Stimulated activated naive CD4-positive, alpha-beta T cell treated with Interleukin-2 at 50 U/mL for 16 hours (primary cell): ENCODE results near the gene PICALM.

Source experiments
- DNase-seq: peaks from one replicate; lab custom pipeline; 2025; lab: John Stamatoyannopoulos, UW

Gene PICALM

GRCh38 chr11:86047275-86047991 is 21.5 kb downstream of the PICALM start:
- peak; percentile 33 for DNase-seq

DNA sequence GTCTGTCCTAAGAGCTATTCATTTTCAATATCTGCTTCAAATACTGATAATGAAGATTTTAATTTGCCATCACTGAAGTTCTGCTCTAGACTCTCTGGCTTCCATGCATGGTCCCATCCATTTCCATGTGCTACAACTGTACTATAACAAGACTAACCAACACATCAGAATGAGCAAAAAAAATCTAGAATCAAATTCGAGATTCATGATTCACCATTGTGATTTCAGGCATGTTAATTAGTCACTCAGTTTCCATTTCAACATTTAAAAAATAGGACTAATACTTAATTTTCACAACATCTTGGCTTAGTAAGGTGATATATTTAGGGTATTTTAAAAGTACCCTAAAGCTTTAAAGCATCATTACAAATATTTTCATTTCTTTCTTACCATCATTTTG is 22.8 kb downstream of the PICALM start:
- no peak for DNase-seq

DNA sequence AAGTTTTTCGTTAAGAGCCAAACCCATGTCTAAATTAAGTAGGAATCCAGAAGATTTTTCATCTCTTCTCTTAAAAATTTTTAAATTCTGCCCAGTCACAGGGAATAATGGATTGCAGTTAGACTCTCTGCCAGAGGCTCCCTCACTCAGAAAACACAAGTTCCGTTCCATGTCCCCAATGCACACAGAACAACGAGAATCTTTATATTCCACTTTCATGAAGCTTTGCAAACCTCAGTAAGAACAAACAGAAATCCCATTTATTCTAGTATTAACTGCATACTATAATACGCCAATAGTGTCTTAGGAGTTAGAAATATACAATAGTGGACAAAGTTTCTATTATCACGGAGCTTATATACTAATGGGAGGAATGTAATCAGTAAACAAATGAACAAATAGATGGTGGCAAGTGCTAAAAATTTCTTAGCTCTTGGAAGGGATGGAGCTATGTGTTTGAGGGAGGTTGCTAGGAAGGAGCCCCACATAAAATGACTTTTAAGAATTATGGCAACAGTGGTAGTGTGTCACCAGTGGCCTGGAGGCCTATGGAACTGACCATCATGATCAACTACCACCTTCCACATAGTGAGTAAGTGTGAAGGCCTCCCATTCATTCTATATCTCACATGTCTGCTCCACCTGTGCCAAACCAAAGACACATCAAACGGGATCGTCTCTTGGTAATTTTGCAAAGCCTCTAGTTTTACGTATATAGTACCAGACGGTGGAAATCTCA is 24.9 kb downstream of the PICALM start:
- no peak for DNase-seq

DNA sequence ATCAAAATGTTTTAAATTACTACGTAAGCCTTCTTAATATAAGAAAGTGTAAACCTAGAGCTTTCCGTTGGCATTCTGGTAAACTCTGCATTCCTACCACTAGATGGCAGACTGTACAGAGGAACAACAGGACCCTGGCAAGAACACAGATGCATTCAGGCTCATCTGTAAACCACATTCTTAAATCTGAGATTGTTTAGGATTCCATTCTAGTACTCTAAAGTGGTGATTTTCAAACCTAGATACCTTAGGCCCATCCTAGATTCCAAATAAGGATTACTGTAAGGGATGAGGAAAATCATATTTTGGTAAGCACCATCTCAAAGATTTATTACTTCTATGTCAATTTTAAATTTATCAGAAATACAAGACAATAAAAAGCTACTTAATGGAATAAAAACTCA is 26.9 kb downstream of the PICALM start:
- DNase-seq = no peak

- no peak for DNase-seq
These were observed 27.7 kb downstream of the PICALM start for GRCh38 chr11:86040919-86041850.

DNA sequence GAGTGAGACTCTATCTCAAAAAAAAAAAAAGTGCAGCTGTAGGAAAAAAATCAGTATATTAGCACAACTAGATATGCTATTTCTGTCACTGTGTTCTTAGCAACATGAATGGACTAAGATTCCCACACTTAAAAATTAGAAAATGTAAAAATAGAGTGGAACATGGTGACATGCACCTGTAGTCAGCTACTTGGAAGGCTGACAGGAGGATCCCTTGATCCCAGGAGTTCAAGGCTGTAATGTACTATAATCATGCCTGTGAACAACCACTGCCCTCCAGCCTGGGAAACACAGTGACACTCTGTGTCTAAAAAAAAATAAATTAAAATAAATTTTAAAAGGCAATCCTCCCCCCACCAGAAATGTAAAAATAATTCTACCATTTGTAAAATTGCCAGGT is 29.8 kb downstream of the PICALM start:
- DNase-seq = no peak

DNA sequence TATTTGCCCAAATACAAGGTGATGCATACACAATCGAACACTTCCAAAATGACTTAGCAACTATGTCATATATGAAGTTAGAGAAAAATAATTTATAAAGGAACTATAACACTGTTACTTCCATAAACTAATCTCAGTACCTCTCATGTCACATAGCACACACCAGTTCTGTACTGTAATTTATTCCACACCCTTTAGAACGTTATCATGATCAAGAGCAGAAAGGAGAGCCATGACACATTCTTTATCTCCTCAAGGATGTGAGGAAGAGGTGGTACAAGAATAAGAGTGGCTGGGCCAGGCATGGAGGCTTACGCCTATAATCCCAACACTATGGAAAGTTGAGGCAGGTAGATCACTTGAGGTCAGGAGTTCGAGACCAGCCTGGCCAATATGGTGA is 31.1 kb downstream of the PICALM start:
- DNase-seq = no peak

GRCh38 chr11:86035920-86036319 is 33.0 kb downstream of the PICALM start:
- no peak for DNase-seq

DNA sequence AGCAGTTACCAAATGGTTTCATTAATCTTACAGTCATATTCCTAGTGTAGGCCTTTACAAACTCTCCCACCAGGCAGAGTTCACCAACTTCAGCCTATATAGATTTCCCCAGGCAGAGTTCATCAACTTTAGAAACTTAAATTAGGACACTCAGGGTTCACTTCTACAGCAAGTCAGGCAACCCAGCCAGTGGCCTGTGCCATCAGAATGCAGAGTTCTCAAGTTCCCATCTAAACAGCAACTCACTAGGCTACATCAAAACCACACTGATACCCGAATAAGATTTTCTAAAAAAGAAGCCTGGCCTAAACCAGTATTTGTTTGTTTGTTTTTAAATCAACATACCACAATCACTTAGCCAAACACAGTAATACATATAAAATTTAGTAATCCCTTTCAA is 33.7 kb downstream of the PICALM start:
- DNase-seq = no peak

GRCh38 chr11:86034710-86035109 is 34.2 kb downstream of the PICALM start:
- no peak for DNase-seq

GRCh38 chr11:86021377-86021776 is 47.5 kb downstream of the PICALM start:
- no peak for DNase-seq

- no peak for DNase-seq
These were observed 50.6 kb downstream of the PICALM start for GRCh38 chr11:86018249-86018648.

DNA sequence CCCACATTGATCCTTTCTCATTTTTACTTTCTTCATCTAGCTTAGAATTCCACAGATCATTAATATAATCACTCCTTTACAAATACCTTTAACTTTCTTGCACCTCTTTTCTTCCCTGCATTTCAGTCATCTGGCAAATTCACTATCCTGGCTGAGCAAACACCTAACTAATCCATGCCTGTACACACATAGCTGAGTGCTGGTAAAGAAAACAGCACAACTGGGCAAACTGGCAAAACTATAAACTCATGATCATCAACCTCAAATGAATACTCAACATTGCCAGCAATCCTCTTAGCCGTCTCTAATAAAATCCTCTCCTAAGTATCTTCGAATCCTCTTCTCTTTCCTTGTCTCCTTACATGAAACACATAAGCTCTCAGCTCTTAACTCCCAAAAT is 52.4 kb downstream of the PICALM start:
- no peak for DNase-seq

GRCh38 chr11:86015699-86016098 is 53.2 kb downstream of the PICALM start:
- no peak for DNase-seq

DNA sequence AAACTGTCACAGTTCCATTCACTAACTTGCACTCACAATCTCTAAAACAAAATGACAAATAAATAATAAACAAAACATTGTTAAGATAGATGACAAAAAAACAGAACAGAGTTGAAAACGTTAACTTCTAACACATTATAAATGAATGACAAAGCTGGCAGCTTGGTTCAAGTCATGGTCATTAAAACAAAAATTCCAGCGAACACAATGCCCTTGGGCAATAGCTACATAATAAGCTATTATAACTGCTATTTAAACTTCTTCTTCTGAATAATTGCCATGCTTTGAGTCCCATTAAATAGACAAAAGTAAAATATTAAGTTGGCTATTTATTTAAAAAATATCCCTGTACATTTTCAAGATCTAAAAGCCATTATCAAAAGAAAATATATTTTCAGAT is 54.7 kb downstream of the PICALM start:
- DNase-seq = no peak

- DNase-seq = no peak
These were observed 55.2 kb downstream of the PICALM start for GRCh38 chr11:86013713-86014112.

- no peak for DNase-seq
These were observed 57.7 kb downstream of the PICALM start for GRCh38 chr11:86011175-86011574.

GRCh38 chr11:86003654-86004053 is 65.2 kb downstream of the PICALM start:
- no peak for DNase-seq

DNA sequence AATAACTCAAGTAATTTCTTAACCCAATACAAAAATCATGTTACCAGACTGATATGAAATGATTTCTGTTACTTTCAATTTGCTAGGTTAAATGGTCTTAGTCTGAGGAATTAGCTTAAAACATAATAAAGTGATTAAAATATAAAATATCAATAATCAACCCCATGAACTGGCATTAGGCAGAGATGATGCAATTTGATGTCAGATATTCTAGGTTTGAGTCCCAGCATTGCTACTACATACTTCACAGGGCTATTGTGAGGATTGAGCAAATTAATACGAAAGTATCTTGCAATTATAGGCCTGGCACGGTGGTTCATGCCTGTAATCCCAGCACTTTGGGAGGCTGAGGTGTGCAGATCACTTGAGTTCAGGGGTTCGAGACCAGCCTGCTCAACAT is 66.5 kb downstream of the PICALM start:
- no peak for DNase-seq

DNA sequence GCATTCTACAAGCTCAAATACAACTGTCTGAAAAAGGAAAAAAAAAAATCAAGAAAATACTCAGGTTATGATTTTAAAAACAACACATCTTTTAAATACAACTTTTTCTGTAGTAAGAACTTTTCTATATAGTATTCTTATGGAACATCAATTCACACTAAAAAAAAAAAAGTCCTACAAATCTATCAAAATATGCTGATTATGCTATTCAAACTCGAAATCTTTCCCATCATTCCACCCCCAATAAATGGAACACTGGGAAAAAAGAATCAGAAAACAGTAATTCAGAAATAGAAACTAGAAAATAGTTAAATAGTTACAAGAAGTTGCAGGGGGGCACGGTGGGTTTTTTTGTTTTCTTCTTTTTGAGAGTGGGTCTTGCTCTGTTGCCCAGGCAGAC is 77.4 kb downstream of the PICALM start:
- DNase-seq = no peak

DNA sequence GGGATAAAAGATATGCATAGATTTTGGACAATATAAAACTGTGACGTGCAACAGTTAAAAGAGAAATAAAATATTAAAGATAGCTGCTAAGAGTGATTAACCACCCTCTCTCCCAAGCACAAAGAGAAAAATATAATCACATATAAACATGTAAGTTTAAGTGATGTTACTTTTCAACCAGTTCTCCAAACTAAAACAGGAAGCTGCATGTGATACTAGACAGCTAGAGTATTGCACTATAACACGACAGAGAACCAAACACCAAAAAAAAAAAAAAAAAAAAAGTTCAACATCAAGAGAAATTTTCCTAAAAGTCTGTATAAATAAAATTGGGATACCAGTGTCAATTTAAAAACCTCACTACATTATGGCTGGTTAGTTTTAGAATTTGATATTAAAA is 79.1 kb downstream of the PICALM start:
- no peak for DNase-seq

DNA sequence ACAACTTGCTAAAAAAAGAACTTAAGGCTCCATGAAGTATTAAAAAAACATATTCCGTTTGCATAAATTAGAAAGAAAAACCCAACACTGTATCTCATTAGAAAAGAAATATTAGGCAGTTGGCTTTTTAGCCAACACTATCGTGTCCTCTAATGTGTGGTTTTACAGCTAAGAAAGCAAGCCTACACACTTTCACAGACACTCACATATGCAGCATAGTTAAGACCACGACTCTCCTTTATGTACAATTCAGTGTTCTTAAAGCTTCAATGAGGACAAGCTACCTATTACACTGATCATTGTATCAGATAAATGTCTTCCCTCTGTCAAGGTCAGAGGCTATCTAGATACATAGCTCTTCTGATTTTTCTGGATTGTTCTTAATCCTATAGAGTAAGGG is 80.1 kb downstream of the PICALM start:
- no peak for DNase-seq

DNA sequence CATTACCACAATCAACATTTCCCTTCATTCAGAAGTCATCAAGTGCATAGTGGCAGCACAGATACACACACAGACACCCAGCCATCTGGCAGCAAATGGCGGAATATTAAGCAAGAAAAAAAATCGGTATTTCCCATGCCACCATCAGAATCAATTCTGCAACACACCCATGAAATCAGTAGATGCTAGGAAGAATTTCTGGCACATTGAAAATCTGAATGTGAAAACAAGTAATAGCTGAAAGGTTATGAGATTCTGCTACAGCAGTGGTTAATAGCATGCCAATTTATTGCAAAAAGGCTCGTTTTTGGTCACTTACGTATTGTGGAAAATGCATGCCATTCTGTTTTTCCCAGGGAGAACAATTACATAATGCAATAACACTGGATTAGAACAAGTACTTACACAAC is 91.1 kb downstream of the PICALM start:
- no peak for DNase-seq
